CD4-positive, alpha-beta T cell treated with Interleukin-15 for 4 hours (primary cell): Measurements from ENCODE around the gene RNASEH2B.
A peak's percentile ranks its signal among the peaks of the same experiment; 100 is the strongest.

Experiments used
- DNase-seq: peaks from one replicate; pipeline ENCODE4 v3.0.0-alpha.2; 2020; ENCODE audit warnings: low spot score

The RNASEH2B gene

GRCh38 chr13:50941146-50941545, 31.6 kb downstream of the RNASEH2B start:
- DNase-seq = no peak

DNA sequence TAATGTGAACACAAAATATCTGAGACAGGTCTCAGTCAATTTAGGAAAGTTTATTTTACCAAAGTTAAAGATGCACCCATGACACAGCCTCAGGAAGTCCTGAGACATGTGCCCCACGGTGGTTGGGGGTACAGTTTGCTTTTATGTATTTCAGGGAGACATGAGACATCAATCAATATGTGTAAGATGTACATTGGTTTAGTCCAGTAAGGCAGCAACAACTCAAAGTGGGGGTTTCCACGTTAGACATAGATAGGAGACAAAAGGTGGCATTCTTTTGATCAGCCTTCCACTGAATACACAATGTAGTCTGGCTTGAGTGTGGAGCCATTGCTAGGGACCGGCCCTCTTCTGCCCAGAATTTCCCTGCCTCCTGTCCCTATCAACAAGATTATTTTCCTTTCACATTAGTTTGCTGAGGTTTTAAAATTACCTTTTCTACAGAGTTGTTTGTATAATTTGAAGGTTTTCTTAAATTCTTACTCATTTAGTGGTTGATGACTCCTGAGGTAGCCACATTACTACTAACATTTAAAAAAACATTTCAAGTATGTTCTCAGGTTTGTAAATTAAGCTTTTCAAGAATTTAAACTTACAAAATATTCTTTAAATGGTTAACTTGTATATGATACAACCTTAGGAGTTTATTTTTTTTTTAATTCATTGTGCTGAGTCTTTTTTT, 33.2 kb downstream of the RNASEH2B start:
- no peak for DNase-seq

GRCh38 chr13:50945669-50946068, 36.1 kb downstream of the RNASEH2B start:
- no peak for DNase-seq

GRCh38 chr13:50948601-50949000, 39.0 kb downstream of the RNASEH2B start:
- no peak for DNase-seq

GRCh38 chr13:50950849-50951248, 41.3 kb downstream of the RNASEH2B start:
- no peak for DNase-seq

DNA sequence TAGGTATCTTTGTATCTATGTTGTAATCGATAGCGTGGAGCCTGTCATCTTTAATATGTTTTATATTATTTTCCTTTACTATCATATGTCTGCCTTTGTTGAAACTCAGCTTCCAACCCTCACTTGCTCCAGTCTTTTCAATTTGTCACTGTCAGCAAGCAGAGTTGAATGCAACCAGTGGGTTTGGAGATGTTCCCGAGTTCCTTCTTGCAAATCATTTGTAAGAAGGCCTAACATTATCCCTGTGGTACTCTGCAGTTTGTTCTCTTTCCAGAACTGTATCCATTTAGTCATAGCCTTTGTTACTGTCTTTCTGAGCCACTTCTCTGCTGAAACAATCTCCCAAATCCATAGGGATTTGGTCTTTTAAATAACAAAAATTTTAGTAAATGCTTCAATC, 41.8 kb downstream of the RNASEH2B start:
- DNase-seq = no peak

DNA sequence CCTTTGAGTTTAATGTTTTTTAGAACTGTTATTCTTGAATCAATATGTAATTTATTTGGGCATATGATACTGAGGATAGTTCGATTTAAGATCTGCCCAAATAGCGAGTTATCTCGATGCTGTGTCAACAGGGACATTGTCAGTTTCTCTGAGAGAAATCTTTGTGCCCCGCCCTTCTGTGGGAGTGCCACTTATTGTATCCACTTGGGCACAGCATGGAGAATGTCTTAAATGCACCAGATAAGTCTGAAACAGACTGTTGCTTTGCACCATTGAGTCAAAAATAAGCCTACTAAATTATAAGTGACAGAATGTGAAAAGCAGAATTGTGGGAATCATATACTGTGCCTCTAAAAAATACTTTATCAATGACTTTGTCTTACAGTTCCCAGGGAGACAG, 45.6 kb downstream of the RNASEH2B start:
- DNase-seq = no peak

- DNase-seq = no peak
Observed at GRCh38 chr13:50955798-50956197, 46.2 kb downstream of the RNASEH2B start.

GRCh38 chr13:50957620-50958019, 48.0 kb downstream of the RNASEH2B start:
- DNase-seq = no peak

- DNase-seq = no peak
Observed at GRCh38 chr13:50969691-50970090, 60.1 kb downstream of the RNASEH2B start.

GRCh38 chr13:50970956-50971355, 61.4 kb downstream of the RNASEH2B start:
- no peak for DNase-seq

DNA sequence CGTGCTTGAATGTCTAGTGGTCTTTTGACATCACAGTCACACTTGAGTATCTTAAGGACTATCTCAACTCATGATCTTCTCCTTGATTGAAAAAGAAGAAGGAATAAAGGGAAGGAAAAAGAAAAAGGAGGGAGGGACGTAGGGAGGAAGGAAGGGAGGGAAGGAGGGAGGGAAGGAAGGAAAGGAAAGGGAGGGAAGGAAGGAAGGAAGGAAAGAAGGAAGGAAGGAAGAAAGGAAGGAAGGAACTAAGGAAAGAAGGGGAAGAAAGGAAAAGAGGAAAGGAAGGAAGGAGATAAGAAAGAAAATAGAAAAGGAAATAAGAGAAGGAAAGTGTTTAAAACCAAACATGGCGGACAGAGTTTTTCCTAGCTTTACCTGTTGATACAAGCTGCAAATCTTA, 64.7 kb downstream of the RNASEH2B start:
- DNase-seq = no peak

- no peak for DNase-seq
Observed at GRCh38 chr13:50979187-50979586, 69.6 kb downstream of the RNASEH2B start.

GRCh38 chr13:50981686-50982085, 72.1 kb downstream of the RNASEH2B start:
- DNase-seq = no peak

- no peak for DNase-seq
Observed at GRCh38 chr13:50989476-50989875, 79.9 kb downstream of the RNASEH2B start.

GRCh38 chr13:50990065-50990817, 80.7 kb downstream of the RNASEH2B start:
- no peak for DNase-seq

- DNase-seq = no peak
Observed at GRCh38 chr13:50990818-50991506, 81.4 kb downstream of the RNASEH2B start.

DNA sequence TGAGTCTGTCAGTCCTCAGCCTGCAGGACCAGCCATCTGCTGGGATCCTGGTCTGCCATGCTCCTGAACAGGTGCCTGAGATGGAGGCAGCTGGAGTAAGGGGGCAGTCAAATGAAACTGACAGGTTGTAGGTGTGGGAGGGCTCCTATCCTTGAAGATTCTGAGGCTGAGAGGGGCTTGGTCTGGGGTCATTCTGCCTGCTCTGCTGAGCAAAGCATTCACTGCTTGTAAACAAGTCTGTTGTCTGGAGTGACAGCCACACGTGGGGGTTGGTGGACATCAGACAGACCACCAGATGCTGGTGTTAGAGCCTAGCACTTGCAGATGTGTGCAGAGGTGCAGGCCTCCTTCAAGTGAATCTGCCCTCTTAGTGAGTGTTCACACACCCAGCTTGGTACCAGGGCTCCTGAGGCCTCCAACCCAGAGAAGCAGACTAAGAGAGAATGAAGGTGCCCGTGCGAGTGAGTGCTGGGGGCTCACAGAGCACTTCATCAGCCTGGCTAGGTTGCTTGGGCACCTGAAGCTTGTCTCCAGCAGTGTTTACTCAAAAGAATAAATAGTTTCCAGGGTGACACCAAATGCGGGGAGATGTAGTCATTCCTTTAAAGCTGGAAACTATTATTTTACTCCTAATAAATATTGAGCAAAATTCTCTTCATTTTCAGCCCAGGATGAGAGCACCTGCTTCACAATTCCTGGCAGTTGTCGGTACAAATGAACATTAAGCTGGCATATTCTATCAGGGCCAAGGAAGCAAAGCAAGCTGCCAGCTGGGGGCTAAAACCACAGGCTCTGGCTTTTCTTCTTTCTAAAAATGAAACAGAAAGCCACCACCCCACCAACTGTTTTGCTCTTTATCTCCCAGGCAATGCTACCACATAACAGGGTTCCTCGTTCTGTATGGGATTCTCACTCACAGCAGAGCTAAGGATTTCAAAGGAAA, 82.3 kb downstream of the RNASEH2B start:
- peak; percentile 13 for DNase-seq

DNA sequence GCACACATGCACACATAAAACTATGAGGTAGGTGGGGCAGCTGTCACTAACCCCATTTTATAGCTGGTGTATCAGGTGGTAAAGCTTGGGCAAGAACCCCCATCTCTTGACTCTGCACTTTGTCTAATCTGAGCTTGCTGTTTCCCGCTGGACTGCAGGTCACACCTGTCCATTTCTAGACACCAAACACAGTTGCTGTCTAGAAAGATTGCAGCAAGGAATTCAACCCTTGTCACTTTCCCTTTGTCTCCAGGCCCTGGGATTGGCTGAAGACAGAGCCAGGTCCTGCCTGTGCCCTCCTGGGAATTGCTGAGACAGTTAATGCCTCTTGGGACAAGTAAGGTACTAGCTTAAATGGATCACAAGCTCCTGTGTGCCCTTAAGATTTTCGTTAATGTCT, 83.8 kb downstream of the RNASEH2B start:
- no peak for DNase-seq

- DNase-seq = no peak
Observed at GRCh38 chr13:50993934-50994333, 84.3 kb downstream of the RNASEH2B start.

DNA sequence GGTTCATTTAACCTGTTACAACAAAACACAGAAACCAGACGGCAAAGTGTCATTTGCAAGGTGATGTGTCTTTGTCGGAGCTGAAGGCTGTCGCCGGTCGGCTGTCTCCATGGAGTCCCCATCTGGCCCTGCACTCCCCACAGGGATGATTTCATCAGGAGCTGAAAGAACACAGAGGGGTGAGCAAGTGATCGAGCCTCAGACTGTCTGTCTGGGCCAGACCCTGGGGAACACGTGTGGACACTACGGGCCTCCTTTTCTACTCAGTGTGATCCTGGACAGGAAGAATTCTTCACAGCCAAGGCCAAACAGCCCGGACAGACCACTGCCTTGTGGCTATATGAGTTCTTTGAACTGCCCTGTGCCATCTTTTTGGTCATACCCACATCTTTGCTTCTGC, 85.1 kb downstream of the RNASEH2B start:
- DNase-seq = no peak

DNA sequence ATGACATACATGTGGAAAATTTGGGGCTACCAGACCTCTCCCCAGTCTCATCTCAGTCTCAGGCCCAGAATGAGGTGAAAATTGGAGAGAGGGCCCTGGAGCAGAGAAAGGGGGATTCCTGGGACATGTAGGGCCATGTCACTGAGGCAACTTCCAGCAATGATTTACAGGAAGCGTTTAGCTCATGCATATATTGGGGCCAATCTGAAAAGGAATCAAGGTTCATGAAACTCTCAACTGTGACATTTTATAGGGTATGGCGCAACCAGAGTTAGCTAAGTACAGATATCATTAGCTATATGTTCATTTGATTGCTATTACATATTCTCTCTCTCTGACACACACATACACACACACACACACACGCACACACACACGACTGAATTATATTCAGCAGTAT, 86.3 kb downstream of the RNASEH2B start:
- no peak for DNase-seq
